ENCODE results near the gene CEP104. TPM values are rescaled to one million over a fixed set of nuclear protein-coding genes. Genes with fewer than 3 reads are reported as not detected.

Gene CEP104
- total RNA-seq, 1 experiment from 2014 or later = 34.5 TPM

DNA sequence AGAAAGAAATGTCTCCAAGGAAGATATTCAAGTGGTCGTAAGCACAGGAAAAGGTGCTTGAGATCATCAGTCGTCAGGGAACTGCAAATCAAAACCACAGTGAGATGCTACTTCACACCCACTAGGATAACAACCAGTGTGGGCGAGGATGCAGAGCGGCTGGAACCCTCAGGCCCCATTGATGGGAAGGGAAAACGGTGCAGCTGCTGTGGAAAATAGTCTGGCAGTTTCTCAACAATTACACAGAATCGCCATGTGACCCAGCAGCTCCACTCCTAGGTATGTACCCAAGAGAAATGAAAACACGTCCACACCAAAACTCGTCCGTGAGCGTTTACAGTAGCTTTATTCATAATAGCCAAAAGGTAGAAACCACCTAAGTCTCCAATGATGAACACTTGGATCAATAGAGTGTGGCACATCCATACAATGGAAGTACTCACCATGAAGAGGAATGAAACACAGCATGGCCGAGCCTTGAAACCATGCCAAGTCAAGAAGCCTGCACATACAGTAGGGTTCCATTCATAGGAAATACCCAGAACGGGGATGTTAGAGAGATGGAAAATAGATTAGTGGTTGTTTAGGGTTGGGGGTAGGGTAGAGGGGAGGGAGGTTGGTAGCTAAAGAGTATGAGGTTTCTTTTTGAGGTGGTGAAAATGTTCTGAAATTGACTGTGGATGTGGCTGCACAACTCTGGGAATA is 6.4 kb upstream of the CEP104 start:
- Histone ChIP-seq H3K27ac (ENCODE audit: insufficient read length, low read depth, low read length) (no peak overlapping the region), H3K18ac (ENCODE audit: insufficient read length, low read depth, low read length) (no peak overlapping the region), H3K79me1 (ENCODE audit: insufficient read depth, low read depth, low read length, poor library complexity, severe bottlenecking) (no peaks in the 10 kb centered on the region), H2BK20ac (ENCODE audit: low read depth, low read length, poor library complexity, severe bottlenecking) (no peak overlapping the region), H2BK120ac (ENCODE audit: low read depth, low read length, poor library complexity, severe bottlenecking) (no peak overlapping the region), H2BK12ac (ENCODE audit: insufficient read length, low read depth, low read length) (no peak overlapping the region), H3K4me1 (ENCODE audit: insufficient read depth, low read length) (no peaks in the 10 kb centered on the region), H2AFZ (ENCODE audit: low read length) (no peak overlapping the region), H3K9me3 (ENCODE audit: control insufficient read depth, low read depth, low read length) (no peaks in the 10 kb centered on the region), H4K91ac (ENCODE audit: insufficient read length, low read depth, low read length) (no peak overlapping the region), H2BK15ac (ENCODE audit: low read depth, low read length) (no peak overlapping the region), H3K79me2 (ENCODE audit: insufficient read depth, low read length) (no peaks in the 10 kb centered on the region), H3K4ac (ENCODE audit: low read depth, low read length) (no peak overlapping the region), H2BK5ac (ENCODE audit: insufficient read length, low read length) (no peak overlapping the region), H3K23me2 (ENCODE audit: insufficient read length, low read depth, low read length, poor library complexity, severe bottlenecking) (no peaks in the 10 kb centered on the region), H3T11ph (ENCODE audit: low read length) (no peak overlapping the region), H3K27me3 (ENCODE audit: insufficient read depth, low read length) (no peaks in the 10 kb centered on the region), H4K5ac (ENCODE audit: insufficient read length, low read depth, low read length) (no peak overlapping the region), H3K14ac (ENCODE audit: insufficient read depth, low read length) (no peak overlapping the region), H2AK5ac (ENCODE audit: insufficient read length, low read length) (no peak overlapping the region), H3K56ac (ENCODE audit: insufficient read length, low read depth, low read length) (no peak overlapping the region), H3K4me2 (ENCODE audit: insufficient read depth, insufficient read length, low read length) (no peak overlapping the region), H4K8ac (replicated peaks; ENCODE audit: insufficient read length, low read depth, low read length) (no peak overlapping the region), H3K9ac (ENCODE audit: extremely low read depth, insufficient read length, low read length) (no peak overlapping the region), H3K23ac (ENCODE audit: insufficient read length, low read depth, low read length) (no peak overlapping the region), H4K20me1 (ENCODE audit: control insufficient read depth, insufficient read depth, insufficient read length) (no peaks in the 10 kb centered on the region)
- no CpG with 5 or more reads among the region's 12 CpGs for WGBS (ENCODE audit: extremely low coverage, insufficient read length, low lambda C conversion rate)
- Mint-ChIP-seq H3K27ac (no peak overlapping the region), H3K4me3 (no peak overlapping the region), H3K4me1 (peaks cover 12 to 13% of the 10 kb centered on the region in 2 experiments), H3K36me3 (ENCODE audit: insufficient read depth in 1 of 3, low read depth in 3 of 3) (peaks cover 3 to 6% (median 6%) of the 10 kb centered on the region in 3 experiments; a peak in 6 of 7 replicates), H3K9me3 (peaks cover under 1 to 1% of the 10 kb centered on the region in 2 experiments; a peak in 2 of 5 replicates), H3K27me3 (ENCODE audit: low read depth) (no peaks in the 10 kb centered on the region; the same call in 1 of the 2 replicates)
- TF ChIP-seq CTCF (conservative IDR thresholded peaks at IDR 0.05) = no peak
- DNase-seq = no peak

Data from H9 (cell line).